GM11168 (cell line): ENCODE results near the gene ENOX1.

ENCODE experiments used
- in situ Hi-C: fragments of 300-500 bp; cut with MboI; formaldehyde crosslinking; loops from one replicate; pipeline ENCODE4 v1.12.0; 2022; ENCODE audit warnings: low sequenced_read_pairs; ENCODE audit not compliant: unreplicated experiment

Gene ENOX1

DNA sequence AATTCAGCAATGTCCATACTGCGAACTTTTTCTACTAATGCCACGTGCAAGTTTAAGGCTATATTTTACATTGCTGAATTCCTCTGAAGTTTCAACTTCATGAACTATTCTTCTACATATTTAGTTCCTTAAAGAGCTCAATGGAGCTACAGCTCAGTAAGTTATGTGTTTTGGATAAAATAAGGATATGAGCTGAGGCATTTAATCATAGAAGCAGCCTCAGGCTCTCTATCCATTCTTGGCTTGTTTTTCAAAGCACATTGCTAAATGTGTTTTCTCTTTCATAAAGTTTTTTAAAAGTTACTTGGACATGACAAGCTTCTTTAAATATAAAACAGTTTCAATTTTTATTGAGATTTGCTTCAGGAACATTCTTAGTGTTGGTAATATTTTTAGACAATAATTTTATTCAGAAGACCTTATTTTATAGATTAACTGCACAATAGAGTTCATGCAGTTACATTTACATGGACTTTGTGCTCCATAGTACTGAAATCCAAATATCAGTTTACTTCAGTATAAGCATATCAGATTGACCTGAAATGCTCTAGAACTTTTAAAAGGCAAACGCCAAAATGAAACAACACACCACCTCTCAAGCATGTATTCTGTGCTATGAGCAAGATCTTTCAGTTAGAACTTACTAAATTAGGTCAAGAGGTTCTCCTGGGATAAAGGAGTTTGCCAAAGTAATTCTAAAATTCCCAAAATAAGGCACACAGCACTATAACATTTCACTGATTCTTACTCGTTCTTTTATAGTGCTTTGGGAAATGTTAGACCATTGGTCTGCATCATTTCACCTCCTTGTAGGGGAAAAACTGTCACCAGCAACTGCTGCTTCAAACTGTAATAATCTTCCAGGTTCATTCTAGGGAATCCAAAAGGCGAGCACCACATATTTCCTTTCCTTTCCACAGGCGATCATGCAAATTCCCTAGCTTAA is 275.5 kb downstream of the ENOX1 start:
- in situ Hi-C loops: no loop called here

DNA sequence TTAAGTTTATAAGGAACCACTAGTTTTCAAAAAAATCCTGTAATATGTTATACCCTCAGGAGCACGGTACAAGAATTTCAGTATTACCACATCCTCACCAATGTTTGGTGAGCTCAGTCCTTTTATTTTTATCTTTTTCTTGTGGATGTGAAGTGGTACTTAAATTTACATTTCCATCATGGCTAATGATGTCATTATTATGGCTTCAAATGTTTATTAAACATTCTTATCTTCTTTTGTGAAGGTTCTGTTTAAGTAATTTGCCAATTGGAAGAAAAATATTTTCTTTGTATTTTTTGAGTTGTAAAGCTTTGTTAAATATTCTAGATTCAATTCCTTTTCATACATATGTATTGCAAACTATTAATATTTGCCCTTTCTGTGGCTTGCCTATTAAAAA is 291.0 kb downstream of the ENOX1 start:
- in situ Hi-C loops: no loop called here

DNA sequence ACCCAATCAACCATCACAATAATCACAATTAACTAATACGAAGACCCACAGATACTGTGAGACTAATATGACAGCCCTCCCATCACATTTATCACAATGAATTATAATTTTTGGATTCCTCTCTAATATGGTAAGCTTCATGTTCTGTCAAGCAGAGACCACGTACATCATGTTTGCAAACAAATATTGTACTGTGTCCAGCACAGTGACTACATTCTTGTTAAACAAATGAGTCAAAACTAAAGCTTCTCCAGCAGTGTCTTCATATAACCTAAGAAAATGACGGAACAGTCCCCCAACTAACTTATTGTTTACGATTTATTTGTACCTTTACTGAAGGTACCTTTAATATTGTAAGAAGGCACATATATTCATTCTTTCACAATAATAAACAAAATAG is 292.6 kb downstream of the ENOX1 start:
- in situ Hi-C loops: no loop called here

DNA sequence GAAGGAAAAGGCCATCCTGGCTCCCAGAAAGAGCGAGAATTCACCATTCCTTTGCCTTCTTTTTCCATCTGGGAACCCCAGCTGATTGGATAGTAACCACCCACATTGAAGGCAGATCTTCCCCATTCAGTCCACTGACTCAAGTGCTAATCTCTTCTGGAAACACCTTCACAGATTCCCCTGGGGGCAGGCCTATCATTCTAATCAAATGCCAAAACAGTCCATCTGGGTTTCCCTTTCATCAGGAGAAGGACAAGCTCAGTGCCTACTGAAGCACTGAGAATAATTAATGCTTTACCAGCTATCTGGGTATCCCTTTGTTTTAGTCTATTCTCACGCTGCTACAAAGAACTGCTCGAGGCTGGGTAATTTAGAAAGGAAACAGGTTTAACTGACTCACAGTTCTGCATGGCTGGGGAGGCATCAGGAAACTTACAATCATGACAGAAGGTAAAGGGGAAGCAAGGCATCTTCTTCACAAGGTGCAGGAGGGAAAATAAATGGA is 293.2 kb downstream of the ENOX1 start:
- in situ Hi-C loops: no loop called here

DNA sequence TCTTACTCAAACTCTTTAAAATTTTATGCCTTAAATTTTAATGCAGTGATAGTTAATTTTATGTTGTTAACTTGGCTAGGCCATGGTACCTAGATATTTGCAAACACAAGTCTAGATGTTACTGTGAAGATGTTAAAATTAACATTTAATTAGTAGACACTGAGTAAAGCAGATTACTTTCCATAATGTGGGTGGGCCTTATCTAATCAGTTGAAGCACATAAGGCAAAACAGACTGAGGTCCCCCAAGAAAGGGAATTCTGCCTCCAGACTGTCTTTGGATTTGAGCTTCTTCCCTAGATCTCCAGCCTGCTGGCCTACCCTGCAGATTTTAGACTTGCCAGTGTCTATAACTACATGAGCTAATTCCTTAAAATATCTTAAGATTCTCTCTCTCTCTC is 294.0 kb downstream of the ENOX1 start:
- in situ Hi-C loops: no loop called here

DNA sequence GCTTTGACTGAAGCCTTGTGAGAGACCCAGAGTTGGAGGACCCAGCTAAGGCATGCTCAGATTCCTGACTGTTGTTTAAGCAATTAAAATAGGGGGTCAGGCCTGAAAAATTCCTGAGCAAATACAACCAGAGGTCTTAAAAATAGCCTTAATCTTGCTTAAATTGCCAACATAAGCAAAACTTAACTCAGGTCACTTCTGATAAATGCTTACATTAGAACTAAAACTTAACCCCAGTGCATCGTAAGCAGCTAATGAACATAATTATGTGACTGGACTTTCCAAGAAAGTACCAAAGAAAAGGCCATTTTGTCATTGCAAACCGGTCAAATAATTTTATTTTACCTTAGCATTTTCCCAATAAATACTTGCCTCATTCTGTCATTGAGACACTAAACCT is 294.5 kb downstream of the ENOX1 start:
- in situ Hi-C loops: no loop called here

DNA sequence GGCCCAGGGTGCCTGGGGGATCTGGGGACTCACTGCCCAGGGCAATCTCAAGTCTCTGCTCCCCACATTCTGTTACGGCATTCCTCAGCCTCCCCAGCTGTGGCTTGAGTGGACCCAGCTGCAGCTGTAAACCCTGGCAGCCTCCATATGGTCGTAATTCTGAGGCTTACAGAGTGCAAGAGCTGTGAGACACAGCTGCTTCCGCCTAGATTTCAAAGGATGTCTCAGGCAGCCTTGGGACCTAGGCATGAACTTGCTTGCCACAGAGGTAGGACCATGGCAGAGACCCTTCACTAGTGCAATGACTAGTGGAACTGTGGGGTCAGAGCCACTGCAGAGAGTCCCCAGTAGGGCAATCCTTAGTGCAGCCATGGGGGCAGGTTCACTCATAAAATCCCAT is 297.5 kb downstream of the ENOX1 start:
- in situ Hi-C loops: no loop called here

DNA sequence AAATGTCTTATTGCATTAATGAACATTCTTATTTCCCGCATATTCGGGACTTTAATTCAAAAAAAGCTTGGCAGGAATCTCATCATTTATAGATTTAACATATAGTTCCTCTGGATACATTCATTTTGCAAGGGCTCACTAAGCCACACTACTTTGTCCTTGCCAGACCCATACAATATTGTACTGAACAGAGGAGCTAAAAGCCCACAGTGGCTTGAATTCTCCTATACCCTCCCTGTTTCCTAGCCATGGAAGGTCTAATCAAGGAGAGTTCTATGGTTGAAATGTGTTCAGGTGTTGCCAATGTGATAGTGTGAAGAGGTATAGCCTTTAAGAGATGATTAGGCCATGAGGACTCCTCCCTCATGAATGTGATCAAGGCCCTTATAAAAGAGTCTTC is 298.9 kb downstream of the ENOX1 start:
- in situ Hi-C loops: no loop called here

DNA sequence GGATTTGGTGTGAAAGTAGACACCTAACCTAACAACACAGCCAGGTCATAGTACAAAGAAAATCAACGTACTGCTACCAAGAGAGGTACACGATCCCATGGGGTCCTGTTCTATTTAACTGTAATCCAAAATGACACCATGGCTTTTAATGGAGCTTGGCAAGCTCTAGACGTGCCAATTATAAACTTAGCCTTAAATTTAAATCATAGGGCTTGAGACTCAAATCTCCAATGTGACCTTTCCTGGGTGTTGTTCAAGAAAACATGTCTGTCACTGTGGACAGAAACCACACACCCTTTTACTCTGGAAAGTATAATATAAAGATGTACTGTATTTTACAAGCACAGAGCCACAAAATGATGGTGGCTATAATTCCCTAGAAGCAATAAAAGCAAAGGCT is 299.3 kb downstream of the ENOX1 start:
- in situ Hi-C loops: no loop called here

DNA sequence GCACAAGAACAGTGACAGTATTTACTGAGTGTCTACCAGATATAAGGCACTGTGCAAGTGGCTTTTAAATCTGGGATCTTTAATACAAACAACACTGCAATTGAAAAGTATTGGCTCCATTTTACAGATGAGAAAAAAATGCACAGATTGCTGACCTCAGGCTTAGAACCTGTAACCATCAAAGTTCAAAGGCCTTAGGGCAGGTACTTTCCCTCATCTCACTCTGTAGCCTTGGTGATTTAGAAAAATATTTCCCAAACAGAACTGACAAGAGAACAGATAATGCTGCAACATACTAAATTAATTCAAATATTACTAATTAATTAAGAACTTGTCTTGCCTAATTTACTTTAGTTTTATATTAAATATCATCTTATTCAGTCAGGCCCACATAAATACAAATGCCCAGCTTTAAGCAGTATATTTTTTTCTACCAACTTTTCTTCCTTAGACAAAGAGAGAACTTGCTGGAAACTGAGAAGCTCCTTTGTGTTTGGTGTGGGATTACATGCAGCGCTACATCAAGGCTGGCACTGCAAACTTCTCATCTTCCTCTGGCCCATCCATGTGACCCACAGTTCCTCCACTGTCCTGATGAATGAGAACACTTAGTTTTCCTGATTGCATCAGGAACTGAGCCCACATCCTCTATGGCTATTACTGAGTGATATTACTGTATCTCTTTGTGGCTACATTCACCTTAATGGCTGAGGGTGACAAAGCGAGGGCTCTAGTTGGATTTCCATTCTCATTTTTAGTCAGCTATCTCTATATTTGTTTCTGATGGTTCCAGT is 302.1 kb downstream of the ENOX1 start:
- in situ Hi-C loops: no loop called here

DNA sequence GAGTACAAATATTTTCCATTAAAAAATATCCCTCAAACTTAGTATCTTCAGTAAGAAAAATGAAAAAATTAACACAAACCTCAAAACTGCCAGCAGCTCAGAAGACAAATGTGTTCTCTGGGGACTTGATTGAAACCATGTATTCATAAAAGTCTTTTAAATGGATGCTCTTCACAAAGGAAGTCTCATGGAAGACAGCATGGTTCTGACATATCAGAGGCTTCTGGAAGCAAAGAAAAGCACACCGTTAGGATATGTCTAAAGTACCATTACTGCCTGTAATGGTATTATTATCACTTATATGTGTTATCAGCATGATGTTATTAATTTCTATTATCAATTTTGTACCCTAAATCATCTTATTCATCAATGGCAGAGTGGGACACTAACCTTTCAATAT is 302.8 kb downstream of the ENOX1 start:
- in situ Hi-C loops: no loop called here

DNA sequence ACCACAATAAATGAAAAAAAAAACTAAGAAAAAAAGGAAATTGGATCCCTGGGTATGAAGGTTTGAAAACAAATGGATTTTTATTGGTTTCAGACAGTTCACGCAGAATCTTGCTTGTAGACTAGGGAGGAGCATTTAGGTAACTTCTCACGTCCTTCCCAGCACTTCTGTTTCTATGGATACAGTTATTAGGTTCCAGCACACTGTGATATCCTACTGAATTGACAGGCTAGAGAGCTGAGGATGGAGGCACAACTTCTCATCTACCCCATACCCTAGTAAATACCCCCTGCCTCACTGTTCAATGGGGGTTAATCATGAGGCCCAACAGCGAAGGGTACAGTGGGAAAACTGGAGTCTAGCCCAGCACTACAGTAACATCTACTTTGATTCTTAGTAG is 304.1 kb downstream of the ENOX1 start:
- in situ Hi-C loops: no loop called here

DNA sequence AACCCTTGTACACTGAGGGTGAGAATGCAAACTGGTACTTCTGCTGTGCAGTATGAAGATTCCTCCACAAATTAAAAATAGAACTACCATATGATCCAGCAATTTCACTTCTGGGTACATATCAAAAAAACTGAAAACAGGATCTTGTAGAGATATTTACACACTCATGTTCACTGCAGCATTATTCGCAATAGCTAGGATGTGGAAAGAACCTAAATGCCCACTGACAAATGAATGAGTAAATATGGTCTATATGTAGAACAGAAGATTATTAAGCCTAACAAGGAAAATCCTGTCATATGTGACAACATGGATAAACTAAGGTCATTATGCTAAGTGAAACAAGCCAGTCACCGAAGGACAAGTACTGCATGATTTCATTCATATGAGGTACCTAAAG is 304.7 kb downstream of the ENOX1 start:
- in situ Hi-C loops: no loop called here

DNA sequence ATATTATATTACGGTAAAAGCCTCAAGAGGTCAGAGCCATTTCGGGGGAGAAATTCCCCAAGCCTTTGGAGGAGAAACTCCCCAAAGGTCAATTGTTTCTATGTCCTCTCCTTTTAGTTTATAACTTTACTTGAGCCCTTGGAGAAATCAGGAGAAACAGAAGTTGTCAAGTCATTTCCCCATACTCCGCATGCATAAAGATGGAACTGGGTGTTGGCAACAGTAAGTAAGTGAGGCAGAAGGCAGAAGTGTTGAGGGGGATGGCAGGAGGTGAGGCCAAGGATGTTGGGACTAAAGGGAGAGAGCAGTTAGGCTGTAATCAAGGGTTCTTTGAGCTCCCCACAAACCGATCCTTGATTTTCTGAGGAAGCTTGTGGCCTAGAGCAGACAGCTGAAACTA is 307.9 kb downstream of the ENOX1 start:
- in situ Hi-C loops: no loop called here

DNA sequence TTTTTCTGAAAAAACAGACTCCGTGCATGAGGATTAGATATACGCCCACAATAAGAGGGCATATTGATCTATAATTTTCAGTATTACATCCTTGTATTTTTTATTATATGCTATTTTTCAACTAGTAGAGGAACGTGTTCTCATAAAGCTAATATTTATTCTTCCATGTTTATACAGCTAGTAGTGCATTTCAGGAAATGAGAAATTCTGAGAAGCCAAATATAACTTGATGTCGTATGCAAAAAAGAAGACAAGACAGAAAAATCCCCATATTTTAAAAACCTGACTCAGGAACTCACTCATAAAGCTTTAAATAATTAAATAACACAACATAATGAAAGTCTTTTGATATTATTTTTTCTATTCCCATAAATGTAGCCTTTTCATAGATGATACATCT is 308.6 kb downstream of the ENOX1 start:
- in situ Hi-C loops: no loop called here

DNA sequence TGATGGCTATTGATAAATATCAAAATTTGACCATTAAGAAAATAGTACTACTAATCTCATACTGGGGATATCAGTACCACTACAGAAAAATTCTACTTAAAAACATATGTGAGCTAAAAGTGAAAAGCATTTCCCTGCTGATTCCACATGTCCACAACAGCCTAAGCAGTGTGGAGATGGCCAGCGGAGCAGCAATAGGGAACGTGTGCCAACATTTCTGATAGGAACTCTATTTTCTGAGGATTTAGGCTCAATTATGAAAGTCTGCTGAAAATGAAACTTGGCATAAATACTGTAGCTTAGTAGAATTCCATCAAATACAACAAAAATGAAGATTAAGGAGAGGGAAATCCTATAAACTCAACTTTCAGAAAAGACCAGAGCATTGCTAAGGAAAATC is 311.6 kb downstream of the ENOX1 start:
- in situ Hi-C loops: no loop called here

DNA sequence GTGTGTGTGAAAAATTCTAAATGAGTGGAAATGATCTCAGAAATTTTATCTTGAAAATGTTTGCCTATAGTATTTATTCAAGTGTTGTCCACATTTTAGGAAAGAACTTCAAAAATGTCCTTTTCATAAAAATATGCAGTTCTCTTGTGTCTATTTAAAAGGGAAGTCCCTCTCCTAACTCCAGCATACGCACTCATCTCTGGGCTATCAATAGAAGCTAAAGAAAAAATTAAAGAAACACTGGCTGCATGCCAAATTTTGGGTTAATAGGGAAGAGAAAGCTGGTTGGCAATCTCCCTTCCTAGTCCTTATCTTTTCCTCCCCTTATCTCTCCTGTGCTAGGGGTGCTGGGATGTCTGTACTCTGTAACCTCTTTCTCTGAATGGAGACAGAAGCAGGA is 313.3 kb downstream of the ENOX1 start:
- in situ Hi-C loops: no loop called here

DNA sequence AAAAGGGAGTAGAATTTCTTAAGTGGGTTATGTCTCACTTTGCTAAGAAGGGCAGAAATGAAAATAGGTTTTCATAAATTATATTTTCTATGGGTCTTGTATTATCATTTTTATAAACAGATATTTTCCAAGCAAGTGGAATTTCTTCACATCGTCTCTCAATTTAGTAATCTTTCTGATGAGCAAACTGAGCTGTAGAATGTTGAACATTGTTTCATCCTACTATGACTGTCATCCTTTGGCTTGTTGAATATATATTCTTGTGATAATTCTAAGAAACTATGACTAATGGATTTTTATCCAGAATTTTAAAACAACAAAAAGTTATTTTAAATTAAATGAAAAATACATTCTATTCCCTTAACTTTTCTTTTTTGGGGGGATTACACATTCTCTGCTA is 313.8 kb downstream of the ENOX1 start:
- in situ Hi-C loops: no loop called here

DNA sequence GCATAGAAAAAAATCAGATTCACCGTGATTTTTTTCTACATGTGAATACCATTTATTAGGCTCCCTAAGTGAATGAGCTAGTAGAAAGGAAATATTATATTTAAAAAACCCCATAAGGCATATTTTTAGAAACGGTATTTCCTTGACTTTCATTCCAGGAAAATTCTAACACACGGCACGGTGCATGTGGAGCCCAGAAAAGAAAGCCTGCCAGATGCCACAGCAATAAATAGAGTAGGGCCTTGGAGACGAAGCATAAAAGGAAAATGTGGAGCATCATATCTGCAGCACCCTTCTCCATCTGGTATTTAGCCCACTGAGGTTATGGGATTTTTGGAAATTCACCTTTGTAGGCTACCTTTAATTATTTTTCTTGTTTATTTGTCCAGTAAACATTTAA is 314.4 kb downstream of the ENOX1 start:
- in situ Hi-C loops: no loop called here

DNA sequence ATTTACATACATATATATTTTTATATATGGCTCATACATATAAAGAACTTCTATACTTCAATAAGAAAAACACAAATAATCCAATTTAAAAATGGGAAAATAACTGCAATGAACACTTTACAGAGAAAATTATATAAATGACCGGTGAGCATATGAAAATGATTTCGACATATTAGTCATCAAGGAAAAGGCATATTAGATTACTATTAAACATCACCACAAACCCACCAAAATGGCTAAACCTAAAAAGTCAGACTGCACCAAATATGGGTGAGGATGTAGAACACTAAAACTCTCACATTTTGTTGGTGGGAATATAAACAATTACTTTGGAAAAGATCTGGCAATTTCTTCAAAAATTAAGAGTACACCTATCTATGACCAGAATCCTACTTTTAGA is 316.2 kb downstream of the ENOX1 start:
- in situ Hi-C loops: no loop called here

DNA sequence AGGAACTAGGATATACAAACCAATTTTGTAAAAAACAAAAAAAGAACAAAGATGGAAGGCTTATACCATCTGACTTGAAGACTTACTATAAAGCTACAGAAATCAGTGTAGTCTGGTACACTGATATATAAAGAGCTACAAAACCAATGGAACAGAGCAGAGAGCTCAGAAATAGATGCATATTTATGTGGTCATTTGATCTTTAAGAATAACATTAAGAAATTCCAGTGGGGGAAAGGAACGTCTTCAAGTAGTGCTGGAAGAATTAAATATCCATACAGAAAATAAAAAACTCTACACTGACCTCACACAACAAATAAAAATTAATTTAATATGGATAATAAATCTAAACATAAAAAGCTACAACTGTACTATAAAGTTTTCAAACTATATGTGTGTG is 317.0 kb downstream of the ENOX1 start:
- in situ Hi-C loops: no loop called here
